Measurements from ENCODE around the gene SUPT3H.

DNA sequence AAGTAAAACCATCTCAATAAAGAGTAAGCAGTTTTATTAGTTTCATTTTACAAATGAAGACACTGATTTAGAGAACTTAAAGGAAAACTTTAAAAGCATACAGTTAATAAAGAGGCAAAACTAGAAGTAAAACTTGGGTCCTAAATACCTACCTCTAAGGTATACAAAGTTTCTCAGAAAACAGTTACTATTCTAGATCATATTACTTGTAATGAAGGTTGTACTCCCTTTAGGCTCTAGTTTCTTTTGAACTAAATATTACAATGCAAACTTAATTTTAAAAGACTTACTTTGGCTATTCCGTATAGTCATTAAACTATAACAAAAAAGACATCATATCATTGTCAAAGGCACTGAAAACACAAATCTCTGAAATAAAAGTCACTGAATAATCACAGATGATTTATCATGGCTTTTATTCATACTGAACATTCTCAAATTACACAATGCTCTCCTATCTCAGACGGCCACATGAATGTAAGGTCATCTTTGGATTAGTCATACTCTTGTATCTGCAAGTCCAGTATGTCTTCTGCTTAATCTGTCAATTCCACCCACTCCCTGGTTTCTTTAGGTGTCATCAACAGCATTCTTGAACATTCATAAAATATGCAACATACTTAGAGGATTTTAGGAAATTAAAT lies 411.2 kb downstream of the SUPT3H start:
- TF ChIP-seq POLR2A (IDR thresholded peaks at IDR 0.05; ENCODE audit: control extremely low read depth in 1 of 2, low read depth in 2 of 2, low read length in 2 of 2), result no peak
- TF ChIP-seq POLR2AphosphoS5 (IDR thresholded peaks at IDR 0.05; ENCODE audit: low read depth, low read length), result no peak
- no peak for TF ChIP-seq PHF8 (conservative IDR thresholded peaks at IDR 0.05; ENCODE audit: low read depth, low read length)
- no peak for TF ChIP-seq CREB1 (IDR thresholded peaks at IDR 0.05)
- TF ChIP-seq, protein P1, sequence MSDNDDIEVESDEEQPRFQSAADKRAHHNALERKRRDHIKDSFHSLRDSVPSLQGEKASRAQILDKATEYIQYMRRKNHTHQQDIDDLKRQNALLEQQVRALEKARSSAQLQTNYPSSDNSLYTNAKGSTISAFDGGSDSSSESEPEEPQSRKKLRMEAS (IDR thresholded peaks at IDR 0.05), result no peak
- TF ChIP-seq KDM1A (IDR thresholded peaks at IDR 0.05; ENCODE audit: borderline replicate concordance, low read length), result no peak
- TF ChIP-seq, protein P2, sequence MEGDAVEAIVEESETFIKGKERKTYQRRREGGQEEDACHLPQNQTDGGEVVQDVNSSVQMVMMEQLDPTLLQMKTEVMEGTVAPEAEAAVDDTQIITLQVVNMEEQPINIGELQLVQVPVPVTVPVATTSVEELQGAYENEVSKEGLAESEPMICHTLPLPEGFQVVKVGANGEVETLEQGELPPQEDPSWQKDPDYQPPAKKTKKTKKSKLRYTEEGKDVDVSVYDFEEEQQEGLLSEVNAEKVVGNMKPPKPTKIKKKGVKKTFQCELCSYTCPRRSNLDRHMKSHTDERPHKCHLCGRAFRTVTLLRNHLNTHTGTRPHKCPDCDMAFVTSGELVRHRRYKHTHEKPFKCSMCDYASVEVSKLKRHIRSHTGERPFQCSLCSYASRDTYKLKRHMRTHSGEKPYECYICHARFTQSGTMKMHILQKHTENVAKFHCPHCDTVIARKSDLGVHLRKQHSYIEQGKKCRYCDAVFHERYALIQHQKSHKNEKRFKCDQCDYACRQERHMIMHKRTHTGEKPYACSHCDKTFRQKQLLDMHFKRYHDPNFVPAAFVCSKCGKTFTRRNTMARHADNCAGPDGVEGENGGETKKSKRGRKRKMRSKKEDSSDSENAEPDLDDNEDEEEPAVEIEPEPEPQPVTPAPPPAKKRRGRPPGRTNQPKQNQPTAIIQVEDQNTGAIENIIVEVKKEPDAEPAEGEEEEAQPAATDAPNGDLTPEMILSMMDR (IDR thresholded peaks at IDR 0.05; ENCODE audit: control extremely low read depth in 1 of 3, insufficient read depth in 1 of 3, low read depth in 1 of 3, low read length in 3 of 3), result no peak
- no peak for TF ChIP-seq SIRT6 (IDR thresholded peaks at IDR 0.05; ENCODE audit: low read length)
- no peak for TF ChIP-seq TAF1 (IDR thresholded peaks at IDR 0.05; ENCODE audit: low read depth, low read length)
